ENCODE results near the gene LRP1B.

LRP1B gene

GRCh38 chr2:141968433-141968832, 162.4 kb downstream of the LRP1B start (continued):
- TF ChIP-seq POU6F1 (CRISPR knock-in tag; IDR thresholded peaks at IDR 0.05; ENCODE audit: borderline replicate concordance, low read depth): no peak
- TF ChIP-seq ZFP30 (CRISPR knock-in tag; IDR thresholded peaks at IDR 0.05): no peak
- no peak for TF ChIP-seq ZNF565 (CRISPR knock-in tag; conservative IDR thresholded peaks at IDR 0.05; ENCODE audit: low read depth)
- TF ChIP-seq PATZ1 (CRISPR knock-in tag; IDR thresholded peaks at IDR 0.05; ENCODE audit: borderline replicate concordance): no peak
- no peak for TF ChIP-seq TCF4 (CRISPR knock-in tag; IDR thresholded peaks at IDR 0.05; ENCODE audit: borderline replicate concordance)

- no peak for ATAC-seq
- TF ChIP-seq ZNF565 (CRISPR knock-in tag; conservative IDR thresholded peaks at IDR 0.05; ENCODE audit: low read depth): no peak
- TF ChIP-seq TSHZ2 (CRISPR knock-in tag; IDR thresholded peaks at IDR 0.05): no peak
- TF ChIP-seq OSR1 (CRISPR knock-in tag; IDR thresholded peaks at IDR 0.05): no peak
- no peak for TF ChIP-seq PPARA (CRISPR knock-in tag; IDR thresholded peaks at IDR 0.05; ENCODE audit: borderline replicate concordance)
Measured at GRCh38 chr2:141967980-141968379, 162.8 kb downstream of the LRP1B start.

GRCh38 chr2:141967503-141967902, 163.3 kb downstream of the LRP1B start:
- no peak for ATAC-seq
- TF ChIP-seq ZNF70 (CRISPR knock-in tag; IDR thresholded peaks at IDR 0.05) (no peak), TOX (CRISPR knock-in tag; IDR thresholded peaks at IDR 0.05; ENCODE audit: borderline replicate concordance) (no peak), ZFP3 (CRISPR knock-in tag; IDR thresholded peaks at IDR 0.05) (no peak), PATZ1 (CRISPR knock-in tag; IDR thresholded peaks at IDR 0.05; ENCODE audit: borderline replicate concordance) (no peak), ZFP30 (CRISPR knock-in tag; IDR thresholded peaks at IDR 0.05) (no peak), GLIS3 (CRISPR knock-in tag; IDR thresholded peaks at IDR 0.05) (no peak), CSRNP3 (CRISPR knock-in tag; IDR thresholded peaks at IDR 0.05) (no peak), CREB5 (CRISPR knock-in tag; IDR thresholded peaks at IDR 0.05; ENCODE audit: low read depth) (no peak), POU6F1 (CRISPR knock-in tag; IDR thresholded peaks at IDR 0.05; ENCODE audit: borderline replicate concordance, low read depth) (no peak), TSHZ2 (CRISPR knock-in tag; IDR thresholded peaks at IDR 0.05) (no peak)

All from SK-N-SH treated with all-trans-retinoic acid at 6 μM for 48 hours (cell line).